ENCODE measurements around the gene SLC25A21. TPM values are rescaled to one million over a fixed set of nuclear protein-coding genes. Genes with fewer than 3 reads are reported as not detected.

SLC25A21 gene
- total RNA-seq, 4 donors from 2014 or later, result 0.08 to 0.29 TPM; not detected in 2

DNA sequence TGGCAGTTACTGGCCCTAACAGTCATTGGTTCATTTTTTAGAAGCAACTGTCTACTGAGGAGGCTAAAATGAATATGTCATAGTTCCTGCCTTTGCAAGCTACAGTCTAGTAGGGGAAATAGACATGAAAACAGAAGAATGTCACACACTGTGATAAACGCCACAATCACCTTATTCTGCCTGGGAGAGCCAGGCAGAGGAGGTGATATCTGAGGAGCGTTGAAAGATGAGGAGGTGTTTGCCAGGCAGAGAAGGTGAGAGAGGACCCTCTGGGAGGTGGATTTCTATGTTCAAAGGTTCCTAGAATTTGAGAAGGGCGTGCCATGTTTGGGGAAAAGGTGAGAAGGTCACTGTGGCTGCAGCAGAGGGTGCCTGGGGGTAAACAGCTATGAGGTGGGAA is 325.0 kb downstream of the SLC25A21 start:
- DNase-seq (ENCODE audit: low spot score in 2 of 2), result no peak
- WGBS, 2 donors, result 80 to 82% methylated on average over 3 of the region's 3 CpGs
- TF ChIP-seq, protein P1, sequence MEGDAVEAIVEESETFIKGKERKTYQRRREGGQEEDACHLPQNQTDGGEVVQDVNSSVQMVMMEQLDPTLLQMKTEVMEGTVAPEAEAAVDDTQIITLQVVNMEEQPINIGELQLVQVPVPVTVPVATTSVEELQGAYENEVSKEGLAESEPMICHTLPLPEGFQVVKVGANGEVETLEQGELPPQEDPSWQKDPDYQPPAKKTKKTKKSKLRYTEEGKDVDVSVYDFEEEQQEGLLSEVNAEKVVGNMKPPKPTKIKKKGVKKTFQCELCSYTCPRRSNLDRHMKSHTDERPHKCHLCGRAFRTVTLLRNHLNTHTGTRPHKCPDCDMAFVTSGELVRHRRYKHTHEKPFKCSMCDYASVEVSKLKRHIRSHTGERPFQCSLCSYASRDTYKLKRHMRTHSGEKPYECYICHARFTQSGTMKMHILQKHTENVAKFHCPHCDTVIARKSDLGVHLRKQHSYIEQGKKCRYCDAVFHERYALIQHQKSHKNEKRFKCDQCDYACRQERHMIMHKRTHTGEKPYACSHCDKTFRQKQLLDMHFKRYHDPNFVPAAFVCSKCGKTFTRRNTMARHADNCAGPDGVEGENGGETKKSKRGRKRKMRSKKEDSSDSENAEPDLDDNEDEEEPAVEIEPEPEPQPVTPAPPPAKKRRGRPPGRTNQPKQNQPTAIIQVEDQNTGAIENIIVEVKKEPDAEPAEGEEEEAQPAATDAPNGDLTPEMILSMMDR (IDR thresholded peaks at IDR 0.05), result no peak
- TF ChIP-seq POLR2A (IDR thresholded peaks at IDR 0.05), result no peak
- intact Hi-C loops (cut with DNase I; ENCODE audit: low total_unique reads), result no loop called here
- H3K4me3 ChIP-seq (ENCODE audit: low read depth, poor library complexity, severe bottlenecking), result no peak overlapping the region

DNA sequence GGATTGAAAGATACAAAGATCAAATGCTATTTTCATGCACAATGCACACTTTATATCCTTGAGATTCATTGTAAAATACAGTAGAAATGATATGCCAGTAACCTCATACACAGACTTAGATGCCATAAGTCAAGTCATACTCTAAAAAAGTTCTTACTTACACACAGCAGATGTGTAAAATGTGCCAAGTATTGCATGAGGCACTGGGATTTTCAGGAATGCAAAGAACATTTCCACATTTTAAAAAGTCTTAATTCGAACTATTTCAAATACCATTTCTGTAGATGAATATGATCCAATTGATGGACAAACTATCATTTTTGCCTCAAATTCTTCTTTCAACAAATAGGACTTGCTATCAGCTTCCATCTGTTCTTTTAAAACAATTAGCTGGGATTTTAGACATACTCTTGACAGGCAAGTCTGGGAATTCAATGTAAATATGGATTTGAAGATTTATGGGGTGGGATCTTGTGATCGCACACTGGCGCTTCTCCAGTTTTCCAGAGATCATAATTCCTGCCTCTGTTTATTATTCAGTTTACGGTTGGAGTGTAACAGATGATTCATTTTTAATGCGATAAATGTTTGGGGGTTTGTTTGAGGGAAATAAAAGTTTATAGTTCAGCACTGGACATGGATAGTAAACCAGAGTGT is 326.9 kb downstream of the SLC25A21 start:
- no peak overlapping the region for H3K4me3 ChIP-seq (ENCODE audit: low read depth, poor library complexity, severe bottlenecking)
- DNase-seq (ENCODE audit: low spot score in 2 of 2), result no peak
- intact Hi-C loops (cut with DNase I; ENCODE audit: low total_unique reads), result no loop called here
- TF ChIP-seq, protein P1 (IDR thresholded peaks at IDR 0.05), result no peak
- TF ChIP-seq POLR2A (IDR thresholded peaks at IDR 0.05), result no peak
- 45 to 53% methylated on average over 5 of the region's 5 CpGs for WGBS, 2 donors

DNA sequence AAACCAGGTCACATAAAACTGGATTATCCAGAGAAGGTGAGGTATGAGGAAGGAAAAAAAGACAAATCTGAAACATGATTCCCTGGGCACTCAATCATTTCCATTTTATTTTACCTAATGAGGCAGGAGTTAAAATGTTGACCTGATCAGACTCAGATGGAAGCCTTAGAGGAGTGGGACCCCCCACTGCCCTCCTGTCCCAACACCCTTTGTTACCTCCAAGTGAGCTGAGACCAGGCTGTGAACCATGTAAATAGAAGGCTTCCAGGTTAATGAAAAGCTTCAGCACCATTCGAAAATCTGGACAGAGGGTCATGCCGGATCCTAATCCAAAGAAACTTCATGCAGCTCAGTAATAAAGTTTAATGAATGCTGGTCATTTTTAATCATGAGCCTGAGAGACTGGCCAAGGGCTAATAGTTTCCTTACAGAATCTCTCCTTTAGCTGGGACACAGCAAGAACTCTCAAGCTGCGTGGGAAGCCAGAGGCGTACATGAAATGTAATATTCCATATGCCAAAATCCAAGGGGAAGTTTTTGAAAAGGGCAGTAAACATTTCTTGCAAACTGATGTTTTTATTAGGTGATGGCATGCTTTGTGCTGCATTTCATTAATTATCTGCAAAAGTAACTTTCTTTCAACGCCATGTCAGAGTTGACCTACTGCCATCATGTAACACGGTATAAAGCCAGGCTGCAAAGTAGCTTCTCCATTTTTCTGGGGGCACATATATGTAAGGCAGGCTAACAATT is 327.8 kb downstream of the SLC25A21 start:
- no peak for DNase-seq (ENCODE audit: low spot score in 2 of 2)
- H3K4me3 ChIP-seq (ENCODE audit: low read depth, poor library complexity, severe bottlenecking), result no peak overlapping the region
- 60% methylated on average over 6 of the region's 6 CpGs for WGBS, 2 donors
- intact Hi-C loops (cut with DNase I; ENCODE audit: low total_unique reads), result no loop called here
- TF ChIP-seq, protein P1 (IDR thresholded peaks at IDR 0.05), result no peak
- no peak for TF ChIP-seq POLR2A (IDR thresholded peaks at IDR 0.05)

DNA sequence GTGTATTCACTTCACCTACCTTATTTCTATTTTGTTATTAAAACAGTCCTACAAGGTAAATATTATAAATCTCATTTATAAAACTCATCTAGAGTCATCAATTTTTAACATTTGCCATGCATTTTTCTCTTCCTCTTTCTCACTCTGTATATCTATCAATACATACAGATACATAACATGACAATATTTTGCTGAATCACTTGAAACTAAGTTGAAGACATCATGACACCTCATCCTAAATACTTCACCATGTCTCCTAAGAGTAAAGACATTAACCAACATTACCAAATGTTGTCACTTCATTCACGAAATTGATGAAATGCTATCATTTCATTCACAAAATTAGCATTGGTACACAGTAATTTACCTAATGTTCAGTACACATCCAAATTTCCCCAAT is 329.0 kb downstream of the SLC25A21 start:
- no peak overlapping the region for H3K4me3 ChIP-seq (ENCODE audit: low read depth, poor library complexity, severe bottlenecking)
- WGBS, 2 donors, result 82 to 84% methylated on average over 1 of the region's 1 CpG
- TF ChIP-seq, protein P1 (IDR thresholded peaks at IDR 0.05), result no peak
- no peak for TF ChIP-seq POLR2A (IDR thresholded peaks at IDR 0.05)
- intact Hi-C loops (cut with DNase I; ENCODE audit: low total_unique reads), result no loop called here
- no peak for DNase-seq (ENCODE audit: low spot score in 2 of 2)

DNA sequence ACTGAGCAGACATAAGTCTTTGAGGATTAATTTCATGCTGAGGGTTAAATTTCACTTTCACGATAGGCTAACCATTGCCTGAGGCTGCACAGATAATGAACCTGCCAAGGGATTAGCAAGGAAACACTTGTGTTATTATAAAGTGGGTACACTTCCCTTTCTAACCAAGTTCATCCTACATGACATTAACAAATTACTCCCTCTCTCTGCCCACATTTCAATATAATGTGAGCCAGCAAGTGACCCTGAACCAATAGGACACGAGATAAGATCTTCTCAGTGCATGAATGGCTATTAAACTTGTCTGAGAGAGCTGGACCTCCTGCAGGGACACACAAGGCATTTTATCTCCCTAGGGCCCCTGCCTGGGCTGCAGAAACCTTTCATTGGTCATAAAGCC is 337.3 kb downstream of the SLC25A21 start:
- WGBS, 2 donors, result 40 to 41% methylated on average over 2 of the region's 2 CpGs
- no peak for DNase-seq (ENCODE audit: low spot score in 2 of 2)
- no peak overlapping the region for H3K4me3 ChIP-seq (ENCODE audit: low read depth, poor library complexity, severe bottlenecking)
- TF ChIP-seq, protein P1 (IDR thresholded peaks at IDR 0.05), result no peak
- no peak for TF ChIP-seq POLR2A (IDR thresholded peaks at IDR 0.05)
- intact Hi-C loops (cut with DNase I; ENCODE audit: low total_unique reads), result no loop called here

All from lower leg skin (tissue), 4 donors.